GM18507 (cell line): ENCODE results near the gene CACNA2D2.

ENCODE experiments used
- DNase-seq: peaks from one replicate; pipeline ENCODE4 v3.0.0; 2011; ENCODE audit warnings: low read depth; ENCODE audit not compliant: insufficient read length; ENCODE audit errors: extremely low spot score
- FAIRE-seq: peaks from 2 replicates; lab custom pipeline; 2011; peaks lifted over from hg19 to GRCh38; lab: Jason Lieb, UNC

Gene CACNA2D2

DNA sequence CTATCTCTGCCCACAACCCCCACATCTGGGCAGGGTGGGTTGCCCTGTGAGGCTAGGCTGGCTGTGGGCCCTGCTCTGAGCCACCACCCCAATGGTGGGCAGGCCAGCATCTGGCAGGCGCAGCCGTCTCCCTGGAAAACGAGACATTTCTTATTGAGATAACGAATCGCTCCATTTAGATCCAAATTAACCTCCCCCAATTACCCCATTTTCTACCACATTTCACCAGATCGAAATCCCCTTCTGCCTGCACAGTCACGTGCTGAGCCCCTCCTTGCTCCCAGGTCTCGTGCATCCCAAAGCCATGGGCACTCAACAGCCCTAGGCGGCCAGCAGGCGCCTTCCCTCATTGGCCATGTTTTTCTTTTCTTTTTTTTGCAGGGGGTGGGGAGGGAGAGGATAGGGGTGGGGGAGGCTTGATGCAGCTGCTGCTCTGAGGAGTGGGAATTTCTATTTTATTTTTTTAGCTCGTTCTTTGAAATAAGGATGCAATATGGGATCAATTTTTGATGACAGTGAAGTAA lies 91.1 kb downstream of the CACNA2D2 start:
- DNase-seq (no peak), FAIRE-seq (no peak)

DNA sequence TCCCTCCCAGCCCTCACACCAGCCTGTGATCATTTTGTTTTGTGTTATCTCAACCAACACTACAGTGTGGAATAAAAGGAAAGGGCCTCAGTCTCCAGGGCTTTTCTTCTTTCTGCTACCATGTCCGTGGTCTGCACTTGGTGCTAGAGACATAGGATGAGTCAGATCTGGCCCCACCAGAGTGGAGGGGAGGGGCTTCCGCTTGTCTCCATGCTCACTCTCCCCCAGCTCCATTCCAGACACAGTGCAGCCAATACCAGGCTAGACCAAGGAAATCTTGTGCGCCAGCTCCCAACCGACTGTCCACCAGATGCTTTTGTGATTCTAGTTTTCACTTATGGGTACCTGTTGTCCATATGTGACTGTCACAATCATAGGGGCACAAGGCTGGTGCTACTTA lies 92.2 kb downstream of the CACNA2D2 start:
- no peak for FAIRE-seq
- no peak for DNase-seq

DNA sequence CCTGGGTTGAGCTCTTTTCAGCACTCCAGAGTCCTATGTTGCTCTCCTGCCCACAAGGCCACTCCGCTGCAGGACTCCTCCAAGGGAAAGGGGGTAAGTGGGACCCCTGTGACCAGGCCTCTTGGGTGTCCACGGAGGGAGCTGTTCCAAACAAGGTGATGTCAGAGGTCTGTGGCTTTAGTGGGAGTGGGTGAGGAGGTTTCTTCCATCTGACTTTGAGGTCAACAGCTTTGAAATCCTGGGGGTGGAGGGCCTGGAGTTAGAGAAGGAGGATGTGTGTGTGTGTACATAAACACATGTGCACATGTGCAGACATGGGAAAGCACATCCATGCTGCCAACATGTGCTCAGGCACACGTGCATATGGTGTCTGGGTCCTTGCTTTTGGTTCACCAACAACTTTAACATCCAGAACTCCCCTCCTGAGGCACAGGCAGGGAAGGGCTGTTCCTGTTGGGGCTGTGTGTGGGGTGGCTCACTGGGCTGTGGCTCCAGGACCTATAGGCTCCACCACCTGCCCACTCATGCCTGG lies 92.8 kb downstream of the CACNA2D2 start:
- no peak for FAIRE-seq
- DNase-seq, result no peak

DNA sequence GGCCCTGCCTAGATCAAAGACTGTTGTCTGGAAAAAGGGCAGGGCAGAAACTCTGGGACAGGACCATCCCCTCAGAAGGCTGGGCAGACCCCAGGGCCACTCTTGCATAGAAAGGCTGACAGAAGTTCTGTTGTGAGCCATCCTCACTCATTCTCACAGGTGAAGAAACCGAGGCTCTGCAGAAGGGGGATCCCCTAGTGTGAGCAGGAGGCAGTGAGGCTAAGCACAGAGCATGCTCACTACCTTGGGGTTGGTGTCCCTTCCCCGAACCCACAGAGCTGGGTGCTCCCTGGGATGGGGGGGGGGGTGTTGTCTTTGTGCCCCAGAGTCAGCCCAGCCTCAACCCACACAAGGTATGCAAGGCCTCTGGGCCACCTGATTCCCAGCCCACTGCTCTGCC lies 93.2 kb downstream of the CACNA2D2 start:
- DNase-seq (no peak), FAIRE-seq (no peak)

DNA sequence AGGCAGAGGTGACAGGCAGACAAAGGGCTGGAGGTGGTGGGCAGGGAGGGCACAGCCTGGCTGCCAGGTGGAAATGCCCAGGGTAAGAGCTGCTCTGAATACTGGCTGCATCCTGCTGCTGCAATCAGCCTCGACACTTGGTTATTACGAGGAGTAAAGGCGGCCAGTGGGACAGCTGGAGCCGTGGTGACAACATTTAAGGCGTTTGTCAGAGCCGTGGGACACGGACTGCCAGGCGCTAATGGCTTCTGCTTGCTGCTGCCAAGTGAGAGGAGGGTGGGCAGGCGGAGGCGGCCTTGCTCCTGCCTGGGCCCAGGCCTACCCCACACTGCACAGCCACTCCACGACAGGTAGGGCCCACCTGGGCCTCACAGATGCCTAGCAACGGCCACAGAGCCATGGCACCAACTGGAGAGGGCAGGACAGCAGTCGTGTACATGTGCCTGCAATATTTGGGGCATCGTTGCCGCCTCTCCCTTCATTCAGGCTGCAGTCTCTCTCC lies 94.9 kb downstream of the CACNA2D2 start:
- no peak for DNase-seq
- FAIRE-seq, result no peak

DNA sequence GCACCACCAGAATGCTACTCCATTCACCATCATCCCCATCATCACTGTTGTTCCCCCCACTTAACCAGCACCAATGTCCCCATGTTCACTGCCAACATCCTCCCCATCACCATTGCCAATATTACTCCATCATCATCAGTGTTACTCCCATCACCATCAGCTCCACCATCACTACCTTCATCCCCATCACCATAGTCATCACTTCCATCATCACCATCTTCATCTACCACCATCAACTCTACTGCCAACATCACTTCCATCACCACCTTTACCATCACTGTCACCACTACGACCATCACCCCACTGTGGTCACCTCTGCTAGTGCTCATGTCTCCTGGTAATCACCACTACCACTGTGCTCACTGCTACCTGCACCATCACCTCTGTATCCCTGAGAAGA lies 96.9 kb downstream of the CACNA2D2 start:
- FAIRE-seq, result no peak
- no peak for DNase-seq

DNA sequence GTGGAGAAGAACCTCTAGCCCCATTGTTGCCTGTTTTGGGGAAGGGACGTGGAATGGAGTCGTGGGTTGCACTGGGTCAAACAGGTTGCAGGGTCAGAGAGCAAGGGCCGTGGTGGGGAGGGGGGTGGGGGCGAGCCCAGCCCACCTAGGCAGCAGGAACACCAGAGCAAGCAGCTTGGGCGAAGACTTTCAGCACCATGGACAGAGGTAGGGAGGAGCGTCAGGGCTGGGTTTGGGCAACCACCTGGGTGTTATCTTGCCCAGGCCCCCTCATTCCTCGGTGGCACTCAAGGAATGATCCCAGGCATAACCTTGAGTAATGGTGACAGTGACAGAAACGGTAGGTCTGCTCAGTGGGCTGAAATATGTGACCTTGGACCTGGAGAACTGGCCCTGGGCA lies 98.2 kb downstream of the CACNA2D2 start:
- DNase-seq, result no peak
- FAIRE-seq, result no peak

DNA sequence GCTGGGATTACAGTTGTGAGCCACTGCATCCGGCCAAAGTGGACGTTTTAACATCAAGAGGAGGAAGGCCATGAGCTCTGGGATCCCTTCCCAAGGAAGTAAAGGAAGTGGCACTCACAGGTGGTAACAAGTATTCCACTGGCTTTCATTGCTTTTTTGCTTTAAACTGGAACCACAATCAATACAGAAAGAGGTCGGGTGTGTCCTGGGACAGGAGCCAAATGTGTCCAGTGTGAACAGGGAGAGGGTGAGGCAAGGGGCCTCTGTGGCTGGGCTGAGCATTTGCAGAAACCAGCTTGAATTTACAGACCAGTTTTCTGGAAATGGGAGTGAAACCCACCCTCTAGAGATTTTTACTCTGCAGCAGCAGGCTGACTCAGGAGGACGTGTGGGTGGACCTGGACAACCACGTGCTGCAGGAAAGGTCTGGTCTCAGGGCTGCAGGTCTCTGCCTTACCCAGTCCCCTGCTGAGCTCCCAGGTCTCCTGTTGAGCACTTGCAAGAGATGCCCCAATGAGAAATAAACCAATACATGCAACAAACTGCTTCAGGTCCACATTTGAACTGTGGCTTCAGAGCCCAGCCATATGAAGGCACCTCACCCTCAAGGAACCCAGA lies 101.3 kb downstream of the CACNA2D2 start:
- DNase-seq (no peak), FAIRE-seq (no peak)

DNA sequence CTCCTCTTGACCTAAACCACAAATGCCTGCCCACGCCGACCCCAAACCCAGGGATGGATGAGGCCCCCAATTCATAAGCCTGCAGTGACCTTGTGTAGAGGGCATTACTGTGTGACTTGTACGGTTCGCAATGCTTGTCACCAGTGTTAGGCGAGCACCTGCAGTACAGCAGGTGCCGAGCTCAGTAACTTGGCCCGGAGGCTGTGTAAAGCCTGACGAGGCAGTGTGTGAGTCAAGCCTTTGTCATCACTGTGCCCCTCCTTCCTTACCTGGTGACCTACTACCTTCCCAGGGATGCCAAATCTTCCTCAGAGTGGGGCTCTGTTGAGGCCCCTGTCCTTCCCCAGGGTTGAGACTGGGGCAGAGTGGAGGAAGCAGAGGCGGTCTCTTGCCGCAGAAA lies 106.9 kb downstream of the CACNA2D2 start:
- no peak for FAIRE-seq
- DNase-seq, result no peak

DNA sequence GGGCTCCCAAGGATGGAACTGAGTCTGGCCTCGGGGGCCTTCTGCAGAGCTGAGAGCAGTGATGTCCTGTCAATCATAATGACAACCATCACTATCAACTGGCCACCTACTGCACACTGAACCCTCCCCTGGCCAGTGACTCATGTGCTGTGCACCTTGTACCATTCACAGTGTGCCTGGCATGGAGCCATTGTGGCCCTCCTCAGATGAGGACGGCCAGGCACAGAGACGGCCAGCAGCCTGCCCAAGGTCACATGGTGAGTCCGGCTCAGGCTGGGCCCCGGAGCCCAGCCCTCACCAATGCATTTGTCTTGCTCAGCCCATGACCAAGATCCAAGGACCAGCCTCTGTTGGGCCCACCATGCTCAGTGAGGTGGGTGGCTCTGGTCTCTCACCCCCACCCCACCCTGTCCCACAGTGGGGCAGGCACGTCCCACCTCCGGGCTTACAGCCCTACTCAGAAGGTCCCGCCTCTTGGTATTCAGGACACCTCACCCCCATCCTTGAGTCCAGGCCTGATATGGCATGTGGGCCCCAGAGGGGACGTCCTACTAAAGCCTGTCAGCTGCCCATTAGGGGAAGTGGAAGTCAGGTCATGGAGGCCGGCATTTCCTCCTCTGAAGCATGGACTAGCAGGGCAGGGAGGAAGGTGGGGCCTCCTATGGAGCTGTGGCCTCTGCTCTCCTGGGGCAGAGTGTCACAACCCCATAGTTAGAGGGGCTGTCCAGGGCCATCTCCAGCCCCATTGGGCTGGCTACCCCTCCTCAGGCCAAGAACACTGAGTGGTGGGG lies 108.2 kb downstream of the CACNA2D2 start:
- FAIRE-seq (no peak), DNase-seq (no peak)

DNA sequence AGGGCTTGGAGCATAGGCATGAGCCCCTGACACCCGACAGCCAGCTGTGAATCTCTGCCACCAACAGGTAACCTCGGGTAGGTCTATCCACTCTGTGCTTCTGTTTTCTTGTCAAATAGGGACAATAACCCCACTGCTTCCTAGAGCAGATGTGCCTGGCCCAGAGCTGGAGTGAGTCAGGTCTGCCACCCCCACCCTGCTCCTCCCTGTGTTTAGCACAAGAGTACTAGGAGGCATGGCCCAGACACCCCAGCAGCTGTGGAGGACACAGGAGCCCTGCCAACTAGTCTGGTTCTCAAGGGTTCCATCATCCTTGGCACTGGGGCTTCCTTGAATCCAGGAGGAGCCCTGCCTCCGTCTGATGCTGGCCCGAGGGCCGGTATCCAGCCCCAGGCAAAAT lies 110.4 kb downstream of the CACNA2D2 start:
- DNase-seq (no peak), FAIRE-seq (no peak)

DNA sequence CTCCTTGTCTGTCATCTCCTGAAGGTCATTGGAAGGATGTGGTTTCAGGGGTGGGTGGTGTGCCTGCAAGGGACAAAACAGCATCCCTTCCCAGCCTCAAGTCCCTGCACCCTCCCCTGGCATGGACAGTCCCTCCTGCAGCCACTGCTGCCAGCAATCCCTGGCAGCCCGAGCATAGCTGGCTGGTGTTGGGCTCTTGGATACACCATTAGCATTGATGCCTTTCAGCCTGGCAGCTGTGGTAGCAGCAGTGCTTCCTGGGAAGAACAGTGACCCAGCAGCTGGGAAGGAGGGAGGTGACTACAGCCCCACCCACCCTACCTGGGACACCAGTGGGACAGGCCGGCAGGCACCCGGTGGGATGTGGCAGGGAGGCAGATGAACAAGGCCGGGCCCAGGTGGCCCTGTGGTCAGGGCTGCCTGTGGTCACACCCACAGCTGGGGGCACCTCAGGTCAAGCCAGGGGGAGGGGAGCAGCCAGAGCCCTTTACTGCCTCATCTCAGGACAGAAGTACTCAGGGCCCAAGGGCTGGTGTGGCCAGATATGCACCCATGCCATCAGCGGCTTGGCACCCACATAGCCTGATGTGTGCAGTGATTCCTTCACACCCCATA lies 111.2 kb downstream of the CACNA2D2 start:
- DNase-seq, result no peak
- FAIRE-seq, result no peak

DNA sequence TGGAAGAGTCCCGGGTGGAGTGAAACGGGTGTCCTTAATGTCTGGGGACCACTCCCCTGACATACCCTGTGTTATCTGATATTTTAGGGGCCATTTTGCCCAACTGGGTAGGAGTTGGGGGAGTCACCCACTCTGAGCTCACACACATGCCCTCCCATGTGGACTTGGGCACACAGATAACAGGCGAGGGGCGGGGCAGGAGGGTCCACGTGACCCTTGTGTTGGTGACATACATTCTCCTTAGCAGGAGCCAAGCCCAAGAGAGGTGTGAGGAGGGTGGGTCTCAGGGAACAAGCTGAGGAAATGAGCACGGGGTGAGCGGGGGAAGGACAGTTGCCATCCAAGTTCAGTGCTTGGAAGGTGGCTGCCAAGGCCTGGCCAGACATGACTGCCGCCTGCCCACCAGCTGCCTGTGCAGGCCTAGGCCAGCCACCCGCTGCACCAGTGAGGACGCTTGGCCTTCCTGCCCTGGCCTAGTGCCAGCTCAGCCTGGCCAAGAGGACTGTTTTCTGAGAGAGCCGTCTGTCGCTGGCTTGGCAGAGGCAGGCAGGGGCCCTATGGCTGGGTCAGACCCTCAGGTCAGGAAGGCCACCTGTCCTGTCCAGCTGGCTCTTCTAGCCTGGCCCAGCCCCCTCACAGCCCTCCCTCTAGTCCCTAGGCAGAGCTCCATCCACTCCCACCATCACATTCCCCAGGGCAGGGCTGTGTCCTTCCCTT lies 112.8 kb downstream of the CACNA2D2 start:
- FAIRE-seq, result no peak
- DNase-seq, result no peak

DNA sequence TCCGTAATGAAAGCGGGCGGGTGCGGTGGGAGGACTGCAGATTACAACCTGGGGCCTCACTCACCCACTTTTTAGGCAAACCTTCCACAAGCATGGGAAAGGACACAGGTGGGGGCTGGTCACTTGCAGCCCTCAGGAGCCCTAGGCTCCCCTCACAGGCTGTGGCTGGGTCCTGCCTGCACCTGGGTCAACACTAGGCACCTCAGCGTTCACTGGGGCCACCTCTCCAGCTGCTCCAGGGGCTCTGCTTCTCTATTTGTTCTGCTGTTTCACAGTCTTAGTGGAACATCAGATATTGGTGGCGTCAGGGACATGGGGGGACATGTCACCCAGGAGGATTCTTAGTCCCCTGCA lies 114.0 kb downstream of the CACNA2D2 start:
- no peak for DNase-seq
- no peak for FAIRE-seq

DNA sequence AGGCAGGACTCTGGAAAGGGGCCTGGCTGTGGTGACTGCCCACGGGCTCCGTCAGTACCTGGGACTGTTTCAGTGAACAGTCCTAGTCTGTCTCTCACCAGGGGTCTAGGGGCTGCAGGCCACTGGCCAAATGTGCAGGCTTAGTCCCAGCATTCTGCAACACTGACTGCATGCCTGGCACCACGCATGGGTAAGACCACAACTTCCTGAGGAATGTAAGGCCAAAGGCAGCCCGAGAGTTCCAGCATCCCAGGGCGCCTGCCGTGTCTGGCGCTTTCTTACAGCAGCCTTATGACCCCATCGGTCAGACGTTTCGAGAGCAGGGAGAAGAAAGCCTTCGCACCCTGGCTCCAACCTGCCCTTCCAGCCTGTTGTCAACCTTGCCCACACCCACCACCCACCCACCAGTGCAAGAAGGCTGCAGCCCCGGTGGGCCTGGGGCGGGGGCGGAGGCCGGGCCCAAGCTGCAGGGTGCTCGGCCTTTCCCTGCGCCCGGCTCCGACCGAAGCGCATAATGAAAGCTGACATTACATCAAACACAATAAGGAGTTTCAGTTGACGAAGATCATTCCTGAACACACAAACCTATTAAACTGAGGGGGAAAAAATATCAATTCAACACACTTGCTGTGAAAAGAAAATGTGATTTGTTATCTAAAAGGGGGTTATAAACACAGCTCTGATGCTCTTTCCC lies 114.6 kb downstream of the CACNA2D2 start:
- FAIRE-seq, result no peak
- no peak for DNase-seq

DNA sequence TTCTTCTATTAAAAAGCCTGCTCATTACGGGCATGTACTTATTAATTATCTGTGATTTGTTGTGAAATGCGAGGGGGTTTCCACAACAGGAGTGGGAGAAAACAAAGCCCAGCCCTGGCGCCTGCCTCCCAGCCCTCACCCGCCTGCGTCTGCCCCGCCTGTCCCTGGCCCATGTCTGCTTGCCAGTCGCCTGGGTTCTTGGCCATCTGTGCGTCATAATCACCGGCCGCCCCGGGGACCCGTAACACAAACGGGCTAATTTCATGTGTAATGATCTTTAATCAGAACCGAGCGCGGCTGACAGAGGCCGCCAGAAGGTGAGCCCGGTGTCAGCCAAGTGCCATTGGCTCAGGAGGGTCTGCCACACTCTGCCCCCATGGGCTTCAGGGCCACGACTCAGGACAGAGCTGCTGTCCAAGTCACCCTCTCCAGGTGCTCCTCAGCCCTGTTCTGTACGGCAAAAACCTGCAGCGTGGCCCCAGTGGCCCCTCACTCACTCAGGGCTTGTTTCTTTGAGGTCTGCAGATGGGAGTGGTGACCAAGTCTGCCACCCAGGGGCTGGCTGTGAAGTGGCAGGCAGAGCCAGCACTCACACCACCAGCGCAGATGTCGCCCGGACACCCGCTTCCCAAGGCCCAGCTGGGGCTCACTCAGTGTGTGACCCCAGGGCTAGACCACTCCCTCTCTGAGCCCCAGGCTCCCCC lies 115.3 kb downstream of the CACNA2D2 start:
- DNase-seq, result no peak
- no peak for FAIRE-seq

DNA sequence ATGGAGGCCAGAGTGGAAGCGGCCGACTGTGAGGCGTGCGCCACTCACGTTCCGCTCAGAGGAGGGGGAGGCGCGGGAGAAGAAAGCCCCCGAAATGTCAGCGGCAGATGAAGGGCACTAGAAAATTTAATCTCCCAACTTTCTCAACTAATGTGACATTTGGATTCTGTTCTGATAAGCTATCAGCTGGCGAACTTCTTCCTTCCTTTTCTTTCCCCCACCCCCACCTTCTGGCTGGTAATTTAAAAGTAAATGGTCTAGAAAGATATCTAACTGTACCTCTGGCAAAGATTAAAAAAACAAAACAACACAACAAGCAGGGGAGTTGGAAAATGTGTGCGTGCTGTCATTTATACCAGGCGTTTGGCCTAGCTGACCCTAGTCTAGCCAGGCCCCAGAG lies 117.7 kb downstream of the CACNA2D2 start:
- no peak for DNase-seq
- no peak for FAIRE-seq

DNA sequence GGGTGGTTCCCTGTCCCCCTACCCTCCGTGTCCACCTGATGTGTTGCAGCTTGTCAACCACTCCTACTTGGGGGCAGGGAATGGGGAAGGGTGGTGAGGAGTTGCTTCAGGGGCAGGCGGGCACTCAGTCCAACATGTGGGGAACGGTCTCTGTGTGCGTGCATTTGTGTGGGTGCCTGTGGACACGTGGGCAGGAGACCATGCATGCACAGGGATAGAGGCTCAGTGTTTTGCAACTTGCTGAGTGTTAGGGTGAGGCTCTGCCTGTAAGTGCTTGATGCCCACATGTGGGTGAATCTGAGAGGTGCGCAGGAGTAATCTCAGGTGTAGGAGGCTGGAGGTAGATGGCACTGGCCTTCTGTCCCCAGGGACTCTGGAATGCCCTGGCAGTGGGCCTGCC lies 119.7 kb downstream of the CACNA2D2 start:
- no peak for DNase-seq
- no peak for FAIRE-seq

DNA sequence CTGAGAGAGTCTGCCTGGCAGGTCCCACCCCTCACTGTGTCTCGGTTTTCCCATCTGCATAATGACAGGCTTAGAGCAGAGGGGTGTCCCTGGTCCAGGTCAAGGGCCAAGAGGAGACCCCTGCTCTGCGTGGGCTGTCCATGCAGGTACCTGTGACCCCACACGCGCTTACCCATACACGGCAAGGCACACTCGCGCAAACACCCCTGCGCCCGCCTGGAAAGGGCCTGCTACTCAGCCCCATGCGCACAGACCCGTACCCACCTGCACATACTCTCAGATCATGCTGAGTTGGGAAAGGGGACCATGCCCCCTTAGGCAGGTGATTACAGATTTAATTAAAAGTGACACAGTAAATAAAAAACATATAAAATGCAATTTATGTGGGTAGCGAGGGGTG lies 120.7 kb downstream of the CACNA2D2 start:
- DNase-seq, result no peak
- no peak for FAIRE-seq
